K562 (cell line): ENCODE results near the gene CYFIP2. TPM values are rescaled to one million over a fixed set of nuclear protein-coding genes. Genes with fewer than 3 reads are reported as not detected.

Experiments
- BDP1 ChIP-seq: IDR thresholded peaks from 3 replicates; pipeline ENCODE4 v1.6.1; 2011; ENCODE audit not compliant: insufficient read length, insufficient read depth
- CBFA2T2 ChIP-seq: fragments of 450-650 bp; conservative IDR thresholded peaks from 2 replicates; pipeline ENCODE4 v1.6.1; 2017; ENCODE audit warnings: mild to moderate bottlenecking
- DEAF1 ChIP-seq: fragments of 450-650 bp; formaldehyde crosslinking; IDR thresholded peaks from 2 replicates; pipeline ENCODE4 v1.4.0; 2020; ENCODE audit warnings: mild to moderate bottlenecking, moderate library complexity
- ELK3 ChIP-seq: fragments of 450-650 bp; formaldehyde crosslinking; IDR thresholded peaks from 2 replicates; pipeline ENCODE4 v1.4.0; 2020; ENCODE audit warnings: mild to moderate bottlenecking
- HDGF ChIP-seq: fragments of 450-650 bp; IDR thresholded peaks from 2 replicates; pipeline ENCODE4 v1.6.1; 2016
- JUN ChIP-seq, 2 experiments: sonication (generic) in 1 of 2; formaldehyde crosslinking in 1 of 2; IDR thresholded peaks; 2 replicates each; pipeline versions ENCODE4 v1.6.1 to v1.8.0; 2012 to 2022; ENCODE audit warnings: borderline replicate concordance in 2 of 2, mild to moderate bottlenecking in 2 of 2, improper control_type of control experiment in 1 of 2, low read depth in 1 of 2, low read length in 1 of 2, missing genetic modification reagents in 1 of 2
- LEF1 ChIP-seq: fragments of 450-650 bp; IDR thresholded peaks from 2 replicates; pipeline ENCODE4 v1.6.1; 2016; ENCODE audit warnings: mild to moderate bottlenecking
- SRSF1 ChIP-seq: fragments of 200-400 bp; formaldehyde crosslinking; IDR thresholded peaks from 2 replicates; pipeline ENCODE4 v1.6.1; 2017; ENCODE audit warnings: mild to moderate bottlenecking, low read depth, low read length, moderate library complexity
- WHSC1 ChIP-seq: IDR thresholded peaks from one replicate; pipeline ENCODE4 v1.6.1; 2012; ENCODE audit warnings: low read length, control low read depth, inconsistent platforms
- ZBTB33 ChIP-seq: sonication (generic); formaldehyde crosslinking; IDR thresholded peaks from 2 replicates; pipeline ENCODE4 v1.8.1; 2023; ENCODE audit warnings: mild to moderate bottlenecking, missing genetic modification reagents
- polyA plus RNA-seq, 8 experiments: library from polyadenylated mRNA; depleted of rRNA in 4 of 8; stranded (reverse) in 5 of 8; unstranded in 3 of 8; fragments of >200 nt; fragmentation: Nextera tagmentation in 2 of 8; fragmentation: Illumina TruSeq in 1 of 8; extraction: Ambion mirVana in 2 of 8; extraction: Trizol in 1 of 8; gene quantifications; 2 replicates each; pipeline versions ENCODE4 v1.2.1 to v1.2.3, GENCODE V29; 2011 to 2014; ENCODE audit warnings: inconsistent platforms in 1 of 8, missing spikeins in 1 of 8
- total RNA-seq, 7 experiments: library from RNA; depleted of rRNA in 6 of 7; stranded (reverse); fragments of >200 nt in 6 of 7; fragmentation: Illumina TruSeq in 2 of 7; extraction: Trizol in 2 of 7; gene quantifications; 2 replicates each; pipeline versions ENCODE4 v1.2.1 to v1.2.3, GENCODE V29; 2011 to 2021; ENCODE audit warnings: low replicate concordance in 1 of 7
- TF ChIP-seq, protein P1 (sequence below): IDR thresholded peaks from 2 replicates; pipeline ENCODE4 v1.6.1; 2012; ENCODE audit warnings: low read depth, low read length, improper control_type of control experiment, borderline replicate concordance
- TF ChIP-seq, protein P2 (sequence below): fragments of 450-650 bp; conservative IDR thresholded peaks from 2 replicates; pipeline ENCODE4 v1.6.1; 2016; ENCODE audit warnings: missing genetic modification characterization, low read depth, mild to moderate bottlenecking, missing compliant biosample characterization, moderate library complexity

CYFIP2 gene
- total and polyA plus RNA-seq, 9 of the 15 experiments (the other 6 are each of a cell fraction or from before 2014, with no cell fraction given): 0.76 to 2.9 (median 1.4) TPM; not detected in 1

DNA sequence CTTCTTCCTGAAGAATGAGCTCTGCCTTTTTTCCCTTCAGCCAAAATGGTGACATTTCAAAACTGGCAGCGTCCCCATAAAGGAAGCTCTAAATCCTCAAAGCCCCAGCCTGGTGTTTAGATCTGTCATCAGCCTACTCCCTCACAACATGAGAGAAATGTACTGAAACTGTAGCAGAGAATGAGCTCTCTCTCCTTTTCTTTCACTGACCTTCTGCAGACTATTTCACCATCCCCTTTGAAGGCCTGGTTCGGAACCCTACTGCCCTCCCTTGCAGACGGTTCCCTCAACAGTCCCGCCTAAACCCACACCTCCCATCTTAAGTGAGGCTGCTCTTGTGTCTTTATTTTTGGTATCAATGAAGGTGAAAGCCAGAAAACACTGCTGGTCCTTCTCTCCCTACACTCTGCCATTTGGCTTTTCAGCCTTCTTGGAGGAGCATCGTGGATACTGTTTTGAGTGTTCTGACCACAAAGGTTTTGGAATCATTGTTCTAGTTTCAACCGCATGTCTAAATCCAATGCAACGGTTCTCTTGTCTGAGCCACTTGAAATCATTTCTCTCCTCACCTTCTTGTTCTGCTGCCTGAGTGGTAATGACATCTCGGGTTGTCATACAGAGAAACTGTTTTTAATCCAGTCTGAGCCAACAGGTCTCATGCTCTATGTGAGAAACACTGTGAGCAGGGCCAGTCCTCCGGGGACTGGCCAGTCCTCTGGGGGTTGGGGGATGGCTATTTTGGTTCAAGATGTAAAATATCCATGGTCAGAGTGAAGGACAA is 46.2 kb upstream of the CYFIP2 start (continued):
- TF ChIP-seq ELK3 (CRISPR knock-in tag) (no peak), JUN (IDR thresholded peaks at IDR 0.05; ENCODE audit: borderline replicate concordance, low read depth, low read length) (no peak), JUN (CRISPR knock-in tag; IDR thresholded peaks at IDR 0.05; ENCODE audit: borderline replicate concordance) (no peak), SRSF1 (no peak), HDGF (no peak), BDP1 (no peak), LEF1 (no peak), DEAF1 (CRISPR knock-in tag) (no peak), WHSC1 (no peak), ZBTB33 (no peak), CBFA2T2 (no peak)
- TF ChIP-seq, protein P1, sequence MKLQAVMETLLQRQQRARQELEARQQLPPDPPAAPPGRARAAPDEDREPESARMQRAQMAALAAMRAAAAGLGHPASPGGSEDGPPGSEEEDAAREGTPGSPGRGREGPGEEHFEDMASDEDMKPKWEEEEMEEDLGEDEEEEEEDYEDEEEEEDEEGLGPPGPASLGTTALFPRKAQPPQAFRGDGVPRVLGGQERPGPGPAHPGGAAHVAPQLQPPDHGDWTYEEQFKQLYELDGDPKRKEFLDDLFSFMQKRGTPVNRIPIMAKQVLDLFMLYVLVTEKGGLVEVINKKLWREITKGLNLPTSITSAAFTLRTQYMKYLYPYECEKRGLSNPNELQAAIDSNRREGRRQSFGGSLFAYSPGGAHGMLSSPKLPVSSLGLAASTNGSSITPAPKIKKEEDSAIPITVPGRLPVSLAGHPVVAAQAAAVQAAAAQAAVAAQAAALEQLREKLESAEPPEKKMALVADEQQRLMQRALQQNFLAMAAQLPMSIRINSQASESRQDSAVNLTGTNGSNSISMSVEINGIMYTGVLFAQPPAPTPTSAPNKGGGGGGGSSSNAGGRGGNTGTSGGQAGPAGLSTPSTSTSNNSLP: no peak
- TF ChIP-seq, protein P2, sequence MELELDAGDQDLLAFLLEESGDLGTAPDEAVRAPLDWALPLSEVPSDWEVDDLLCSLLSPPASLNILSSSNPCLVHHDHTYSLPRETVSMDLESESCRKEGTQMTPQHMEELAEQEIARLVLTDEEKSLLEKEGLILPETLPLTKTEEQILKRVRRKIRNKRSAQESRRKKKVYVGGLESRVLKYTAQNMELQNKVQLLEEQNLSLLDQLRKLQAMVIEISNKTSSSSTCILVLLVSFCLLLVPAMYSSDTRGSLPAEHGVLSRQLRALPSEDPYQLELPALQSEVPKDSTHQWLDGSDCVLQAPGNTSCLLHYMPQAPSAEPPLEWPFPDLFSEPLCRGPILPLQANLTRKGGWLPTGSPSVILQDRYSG: no peak
